ENCODE results near the gene HELZ2.
A peak's percentile ranks its signal among the peaks of the same experiment; 100 is the strongest.
"Not testable (repeated sequence)": the region's sequence is repeated elsewhere in the genome, so short reads cannot be mapped to it uniquely, and the experiment has no call there.

HELZ2 gene

DNA sequence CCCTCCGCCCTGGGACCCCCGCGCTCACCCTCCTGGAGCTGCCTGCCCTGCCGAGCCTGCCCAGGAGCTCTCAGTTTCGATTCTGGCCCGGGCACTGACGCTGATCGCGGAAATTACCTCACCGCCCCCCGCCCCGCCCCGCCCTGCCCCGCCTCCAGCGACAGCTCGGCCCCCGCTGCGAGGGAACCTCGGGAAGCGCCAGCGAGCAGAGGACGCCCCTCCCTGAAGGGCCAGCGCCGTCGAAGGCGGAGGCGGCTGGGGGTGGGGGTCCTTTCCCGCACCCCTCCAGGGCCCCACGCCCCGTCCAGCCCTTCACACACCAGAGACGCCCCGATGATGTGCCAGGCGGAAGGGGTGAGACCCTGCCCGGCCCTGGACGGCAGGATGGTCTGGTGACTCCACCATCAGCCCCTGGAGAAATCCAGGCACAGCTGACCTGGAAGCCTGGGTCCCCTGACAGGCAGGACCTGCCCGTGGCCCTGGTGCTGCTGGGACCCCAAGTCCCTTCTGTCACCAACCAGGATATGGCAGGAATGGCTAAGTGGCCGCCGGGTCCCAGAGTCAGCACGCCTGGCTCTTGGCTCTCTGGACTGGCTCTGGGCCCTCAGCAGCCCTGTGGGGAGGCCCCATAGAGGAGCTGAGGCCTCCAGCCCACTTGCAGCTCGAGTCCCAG, at the start of gene HELZ2:
HELZ2 (minus strand) TSS at position 84 of the 673 bp plus-strand sequence. CDS start 1,854 bp downstream, outside the sequence.
- peak; percentile 83 for DNase-seq (ENCODE audit: low spot score)

DNA sequence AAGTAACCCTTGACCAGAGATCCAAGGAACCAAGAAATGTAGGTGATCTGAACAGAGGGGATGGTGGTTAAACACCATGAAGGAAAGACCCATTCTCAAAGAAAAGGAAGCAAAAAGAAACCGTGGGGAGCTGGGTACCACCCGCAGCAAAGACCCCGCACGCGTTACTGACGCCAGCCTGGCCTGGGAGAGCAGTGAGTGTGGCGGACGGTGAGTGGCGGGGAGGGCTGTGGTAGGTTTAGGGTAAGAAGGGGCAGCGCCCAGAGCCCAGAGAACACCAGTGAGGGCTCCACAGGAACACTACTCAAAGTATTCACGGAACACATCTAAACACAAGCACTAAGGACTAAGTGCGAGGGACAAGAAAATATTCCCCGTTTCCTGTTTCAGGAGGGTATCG, 48.7 kb upstream of the HELZ2 start:
- DNase-seq (ENCODE audit: low spot score): no peak

GRCh38 chr20:63622096-63622495, 48.1 kb upstream of the HELZ2 start:
- DNase-seq (ENCODE audit: low spot score): no peak

DNA sequence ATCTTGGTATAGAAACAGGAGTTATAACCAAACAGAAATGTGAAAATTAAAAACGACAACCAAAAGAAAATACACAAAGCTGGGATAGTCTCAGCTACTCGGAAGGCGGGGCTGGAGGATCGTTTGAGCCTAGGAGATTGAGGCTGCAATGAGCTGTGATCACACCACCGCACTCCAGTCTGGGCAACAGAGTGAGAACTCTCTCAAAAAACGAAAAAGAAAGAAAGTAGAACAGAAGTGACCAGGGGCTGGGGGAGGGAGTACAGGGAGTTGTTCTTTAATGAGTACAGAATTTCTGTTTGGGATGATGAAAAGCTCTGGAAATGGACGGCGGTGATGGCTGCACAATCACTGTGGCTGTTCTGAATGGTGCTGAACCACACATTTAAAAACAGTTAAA, 47.0 kb upstream of the HELZ2 start:
- no peak for DNase-seq (ENCODE audit: low spot score)

GRCh38 chr20:63619505-63619904, 45.5 kb upstream of the HELZ2 start:
- DNase-seq (ENCODE audit: low spot score): no peak

GRCh38 chr20:63619086-63619485, 45.0 kb upstream of the HELZ2 start:
- DNase-seq (ENCODE audit: low spot score): no peak

GRCh38 chr20:63618291-63618980, 44.4 kb upstream of the HELZ2 start:
- DNase-seq (ENCODE audit: low spot score): no peak

GRCh38 chr20:63617876-63618265, 43.8 kb upstream of the HELZ2 start:
- DNase-seq (ENCODE audit: low spot score): no peak

DNA sequence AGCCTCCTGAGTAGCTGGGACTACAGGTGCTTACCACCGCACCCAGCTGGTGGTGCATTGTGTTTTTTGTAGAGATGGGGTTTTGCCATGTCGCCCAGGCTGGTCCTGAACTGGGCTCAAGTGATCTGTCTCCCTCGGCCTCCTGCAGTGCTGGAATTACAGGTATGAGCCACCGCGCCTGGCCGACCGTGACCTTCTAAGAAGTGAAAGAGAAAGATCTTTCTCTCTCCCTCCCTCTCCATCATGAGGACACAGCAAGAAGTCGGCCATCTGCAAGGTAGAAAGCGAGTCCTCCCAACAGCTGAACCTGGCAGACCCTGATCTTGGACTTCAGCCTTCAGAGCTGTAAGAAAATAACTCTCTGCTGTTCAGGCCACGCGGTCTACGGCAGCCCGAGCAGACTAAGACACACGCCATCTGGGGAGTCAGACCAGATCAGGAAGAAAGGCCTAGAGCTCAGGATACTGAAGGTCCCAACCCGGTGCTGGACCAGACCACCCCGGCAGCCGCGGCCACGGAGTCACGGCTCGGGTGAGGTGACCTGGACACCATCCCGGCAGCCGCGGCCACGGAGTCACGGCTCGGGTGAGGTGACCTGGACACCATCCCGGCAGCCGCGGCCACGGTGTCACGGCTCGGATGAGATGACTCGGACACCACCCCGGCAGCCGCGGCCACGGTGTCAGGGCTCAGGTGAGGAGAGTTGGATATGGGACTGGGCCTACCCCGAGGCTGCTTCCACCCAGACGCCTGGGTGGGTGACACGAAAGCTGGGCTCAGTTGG, 43.2 kb upstream of the HELZ2 start:
- DNase-seq (ENCODE audit: low spot score): no peak

GRCh38 chr20:63613863-63614594, 40.0 kb upstream of the HELZ2 start:
- not testable (repeated sequence) for DNase-seq (ENCODE audit: low spot score)

GRCh38 chr20:63612276-63612931, 38.4 kb upstream of the HELZ2 start:
- no peak for DNase-seq (ENCODE audit: low spot score)

DNA sequence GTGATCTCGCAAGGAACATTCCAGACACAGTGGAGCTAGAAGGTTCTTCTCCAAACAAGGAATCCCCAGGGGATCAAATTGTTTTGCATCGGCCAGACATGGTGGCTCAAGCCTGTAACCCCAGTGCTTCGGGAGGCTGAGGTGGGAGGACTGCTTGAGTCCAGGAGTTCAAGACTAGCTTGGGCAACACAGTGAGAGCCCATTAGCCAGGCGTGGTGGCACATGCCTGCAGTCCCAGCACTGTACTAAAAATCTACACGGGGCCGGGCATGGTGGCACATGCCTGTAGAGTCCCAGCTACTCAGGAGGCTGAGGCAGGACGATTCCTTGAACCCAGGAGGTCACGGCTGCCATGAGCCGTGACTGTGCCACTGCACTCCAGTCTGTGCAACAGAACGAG, 37.6 kb upstream of the HELZ2 start:
- DNase-seq (ENCODE audit: low spot score): no peak

- DNase-seq (ENCODE audit: low spot score): no peak
Measured at GRCh38 chr20:63610581-63611435, 36.8 kb upstream of the HELZ2 start.

- DNase-seq (ENCODE audit: low spot score): no peak
Measured at GRCh38 chr20:63606686-63607085, 32.6 kb upstream of the HELZ2 start.

DNA sequence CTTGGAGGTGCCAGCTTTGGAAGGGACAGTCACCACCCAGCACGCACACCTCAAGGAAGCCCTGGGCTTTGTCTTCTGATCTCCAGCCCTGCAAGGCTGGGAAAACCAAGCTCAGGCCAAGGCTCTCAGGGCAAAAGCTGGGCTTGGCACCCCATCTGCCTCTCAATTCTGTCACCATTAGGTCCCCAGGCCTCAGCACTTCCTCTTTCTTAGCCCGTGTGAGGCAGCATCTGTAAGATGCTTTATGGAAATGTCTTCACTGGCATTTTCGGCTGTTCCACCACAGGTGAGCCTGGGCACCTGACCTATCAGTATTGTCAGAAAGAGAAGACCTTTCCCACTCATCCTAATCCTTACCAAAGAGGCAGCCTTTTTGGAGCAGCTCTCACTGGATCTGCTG, 28.3 kb upstream of the HELZ2 start:
- no peak for DNase-seq (ENCODE audit: low spot score)

- DNase-seq (ENCODE audit: low spot score): not testable (repeated sequence)
Measured at GRCh38 chr20:63601679-63602078, 27.6 kb upstream of the HELZ2 start.

DNA sequence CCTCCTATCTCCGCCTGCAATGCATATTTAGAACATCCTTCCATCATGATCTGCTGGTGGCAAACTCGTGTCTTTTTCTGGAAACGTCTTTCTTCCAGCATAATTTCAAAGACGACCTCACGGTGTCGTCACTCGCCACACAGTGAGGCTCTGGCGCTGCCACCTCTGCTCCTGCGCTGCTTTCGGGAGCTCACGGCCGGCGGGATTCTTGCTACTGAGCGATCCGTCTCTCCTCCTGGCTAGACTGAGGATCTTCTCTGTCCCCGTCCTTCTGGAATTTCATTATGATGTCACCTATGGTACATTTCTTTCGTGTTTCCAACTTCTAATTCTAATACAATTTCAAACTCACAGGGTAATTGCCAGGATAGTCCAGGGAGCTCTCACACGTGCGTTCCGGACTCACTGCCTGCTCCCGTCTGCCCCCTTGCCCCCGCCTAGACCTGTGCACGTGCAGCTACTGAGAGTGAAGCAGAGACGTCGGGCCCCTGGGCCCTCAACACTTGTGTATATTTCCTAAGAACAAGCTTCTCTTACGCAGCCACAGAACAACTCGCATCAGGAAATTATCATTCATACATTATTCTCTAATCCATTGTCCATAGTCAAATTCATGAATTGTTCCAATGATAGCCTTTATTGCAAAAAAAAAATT, 25.5 kb upstream of the HELZ2 start:
- DNase-seq (ENCODE audit: low spot score): no peak

DNA sequence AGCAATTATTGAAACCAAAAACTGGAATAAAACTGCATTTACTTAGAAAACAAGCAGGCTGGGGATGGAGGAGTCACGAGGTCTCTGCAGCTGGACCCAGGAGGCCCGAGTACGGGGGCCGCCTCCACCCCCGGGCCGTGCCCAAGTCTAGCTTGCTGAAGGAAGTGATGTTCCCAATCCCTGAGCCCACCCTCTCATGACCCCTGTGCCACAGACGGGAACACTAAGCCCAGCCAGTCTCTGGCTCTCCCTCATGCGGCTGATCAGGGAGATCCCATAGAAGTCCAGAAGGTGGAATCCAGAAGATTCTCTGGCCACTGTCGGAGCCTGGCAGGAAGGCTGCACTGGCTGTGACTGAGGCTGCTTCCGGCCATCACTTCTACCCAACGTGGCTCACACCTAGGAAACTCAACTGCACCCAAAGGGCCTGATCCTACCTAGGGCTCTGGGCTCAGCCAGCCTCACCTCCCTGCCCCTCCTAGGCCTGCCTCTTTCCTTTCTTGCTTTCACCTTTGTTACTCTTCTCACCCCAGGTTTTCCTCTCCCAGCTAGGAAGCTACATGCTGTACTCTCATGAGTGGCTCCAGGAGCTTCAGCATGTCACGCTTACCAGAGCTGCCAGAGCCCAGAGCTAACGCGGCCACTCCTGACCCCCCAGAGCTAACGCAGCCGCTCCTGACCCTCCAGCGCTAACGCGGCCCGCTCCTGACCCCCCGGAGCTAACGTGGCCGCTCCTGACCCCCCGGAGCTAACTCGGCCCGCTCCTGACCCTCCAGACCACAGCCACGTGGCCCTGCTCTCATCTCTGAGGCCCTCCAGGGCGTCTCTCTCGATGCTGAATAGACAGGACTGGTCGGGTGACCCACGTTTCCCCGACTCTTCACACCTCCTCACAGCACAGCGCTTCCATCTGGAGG, 24.7 kb upstream of the HELZ2 start:
- no peak for DNase-seq (ENCODE audit: low spot score)
